ENCODE measurements around the gene WDFY3. TPM values are rescaled to one million over a fixed set of nuclear protein-coding genes. Genes with fewer than 3 reads are reported as not detected.

WDFY3 gene
- total and polyA plus RNA-seq, 9 of the 15 experiments (the other 6 are each of a cell fraction or from before 2014, with no cell fraction given): 0.58 to 13.5 (median 9.4) TPM

DNA sequence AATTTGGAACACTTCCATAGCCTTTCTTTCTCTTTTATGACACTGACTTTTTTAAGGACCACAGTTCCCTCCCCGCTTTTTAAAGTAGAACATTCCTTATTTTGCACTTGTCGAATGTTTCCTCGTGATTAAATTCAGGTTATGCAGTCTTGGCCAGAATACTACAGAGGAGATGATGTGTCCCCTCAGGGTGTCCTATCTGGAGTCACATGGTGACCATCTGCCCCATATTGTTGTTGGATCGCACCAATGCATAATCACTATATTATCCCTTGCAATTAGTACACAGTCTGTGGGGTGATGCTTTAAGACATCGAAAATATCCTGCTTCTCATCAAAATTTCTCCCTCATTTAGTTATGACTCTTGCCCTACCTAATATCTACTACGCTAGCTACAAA, 27.4 kb downstream of the WDFY3 start:
- BruUV-seq (replicated peaks): no TSS peak
- H3K9me3 ChIP-seq (replicated peaks; ENCODE audit: control insufficient read depth, insufficient read depth, low read depth, low read length): no peaks in the 10 kb centered on the region
- H4K20me1 ChIP-seq (replicated peaks; ENCODE audit: control insufficient read depth, insufficient read depth, low read length): no peaks in the 10 kb centered on the region
- DNase-seq (ENCODE audit: extremely low read depth in 1 of 4, low spot score in 3 of 4) (no peak), FAIRE-seq (no peak), ATAC-seq (no peak)
- no peak overlapping the region for H2AFZ ChIP-seq (ENCODE audit: low read depth, low read length)
- 28% methylated on average over 6 of the region's 6 CpGs for WGBS (ENCODE audit: insufficient coverage, low coverage, missing lambda C conversion rate)
- H3K27ac ChIP-seq (ENCODE audit: extremely low read depth, low read depth, low read length): no peak overlapping the region
- no peaks in the 10 kb centered on the region for H3K36me3 ChIP-seq (ENCODE audit: control insufficient read depth, insufficient read depth, low read length)
- H3K4me2 ChIP-seq (ENCODE audit: insufficient read depth, low read length): no peak overlapping the region
- no peak overlapping the region for H3K4me3 ChIP-seq
- CTCF ChIA-PET (ENCODE audit: low intra/inter-chr PET ratio): no interaction called here
- intact Hi-C loops (cut with micrococcal nuclease): no loop called here
- no peaks in the 10 kb centered on the region for H3K9me1 ChIP-seq (ENCODE audit: control insufficient read depth, insufficient read depth, low read length)
- H3K4me1 ChIP-seq (replicated peaks in 1 of 2; ENCODE audit: control insufficient read depth in 2 of 2, insufficient read depth in 2 of 2, low read length in 2 of 2): no peaks in the 10 kb centered on the region
- H3K27me3 ChIP-seq (ENCODE audit: control insufficient read depth in 2 of 2, insufficient read depth in 2 of 2, low read length in 2 of 2): no peaks in the 10 kb centered on the region
- in situ Hi-C loops (cut with MboI): no loop called here
- H3K79me2 ChIP-seq (ENCODE audit: control insufficient read depth, insufficient read depth, low read length): no peaks in the 10 kb centered on the region
- H3K9ac ChIP-seq (ENCODE audit: insufficient read depth in 1 of 2, low read depth in 2 of 2, low read length in 2 of 2): no peak overlapping the region
- POLR2A ChIA-PET: no interaction called here
- TF ChIP-seq CAMTA2 (CRISPR knock-in tag; conservative IDR thresholded peaks at IDR 0.05) (no peak), U2AF1 (optimal IDR thresholded peaks at IDR 0.05; ENCODE audit: low read depth, low read length) (no peak), NR0B1 (IDR thresholded peaks at IDR 0.05; ENCODE audit: partially characterized antibody) (no peak), SP1 (CRISPR knock-in tag; IDR thresholded peaks at IDR 0.05) (no peak), ZNF274 (IDR thresholded peaks at IDR 0.05; ENCODE audit: borderline replicate concordance, low read depth, low read length) (no peak), PPARD (CRISPR knock-in tag; IDR thresholded peaks at IDR 0.05) (no peak), SMARCA4 (IDR thresholded peaks at IDR 0.05) (no peak), ZSCAN29 (IDR thresholded peaks at IDR 0.05) (no peak), LEF1 (IDR thresholded peaks at IDR 0.05) (no peak), BRD9 (IDR thresholded peaks at IDR 0.05; ENCODE audit: low read depth, partially characterized antibody) (no peak), ZNF316 (IDR thresholded peaks at IDR 0.05) (no peak), RBFOX2 (IDR thresholded peaks at IDR 0.05; ENCODE audit: low read depth, low read length) (no peak)
- TF ChIP-seq, protein P1, sequence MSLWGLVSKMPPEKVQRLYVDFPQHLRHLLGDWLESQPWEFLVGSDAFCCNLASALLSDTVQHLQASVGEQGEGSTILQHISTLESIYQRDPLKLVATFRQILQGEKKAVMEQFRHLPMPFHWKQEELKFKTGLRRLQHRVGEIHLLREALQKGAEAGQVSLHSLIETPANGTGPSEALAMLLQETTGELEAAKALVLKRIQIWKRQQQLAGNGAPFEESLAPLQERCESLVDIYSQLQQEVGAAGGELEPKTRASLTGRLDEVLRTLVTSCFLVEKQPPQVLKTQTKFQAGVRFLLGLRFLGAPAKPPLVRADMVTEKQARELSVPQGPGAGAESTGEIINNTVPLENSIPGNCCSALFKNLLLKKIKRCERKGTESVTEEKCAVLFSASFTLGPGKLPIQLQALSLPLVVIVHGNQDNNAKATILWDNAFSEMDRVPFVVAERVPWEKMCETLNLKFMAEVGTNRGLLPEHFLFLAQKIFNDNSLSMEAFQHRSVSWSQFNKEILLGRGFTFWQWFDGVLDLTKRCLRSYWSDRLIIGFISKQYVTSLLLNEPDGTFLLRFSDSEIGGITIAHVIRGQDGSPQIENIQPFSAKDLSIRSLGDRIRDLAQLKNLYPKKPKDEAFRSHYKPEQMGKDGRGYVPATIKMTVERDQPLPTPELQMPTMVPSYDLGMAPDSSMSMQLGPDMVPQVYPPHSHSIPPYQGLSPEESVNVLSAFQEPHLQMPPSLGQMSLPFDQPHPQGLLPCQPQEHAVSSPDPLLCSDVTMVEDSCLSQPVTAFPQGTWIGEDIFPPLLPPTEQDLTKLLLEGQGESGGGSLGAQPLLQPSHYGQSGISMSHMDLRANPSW (CRISPR knock-in tag; IDR thresholded peaks at IDR 0.05): no peak
- TF ChIP-seq, protein P2, sequence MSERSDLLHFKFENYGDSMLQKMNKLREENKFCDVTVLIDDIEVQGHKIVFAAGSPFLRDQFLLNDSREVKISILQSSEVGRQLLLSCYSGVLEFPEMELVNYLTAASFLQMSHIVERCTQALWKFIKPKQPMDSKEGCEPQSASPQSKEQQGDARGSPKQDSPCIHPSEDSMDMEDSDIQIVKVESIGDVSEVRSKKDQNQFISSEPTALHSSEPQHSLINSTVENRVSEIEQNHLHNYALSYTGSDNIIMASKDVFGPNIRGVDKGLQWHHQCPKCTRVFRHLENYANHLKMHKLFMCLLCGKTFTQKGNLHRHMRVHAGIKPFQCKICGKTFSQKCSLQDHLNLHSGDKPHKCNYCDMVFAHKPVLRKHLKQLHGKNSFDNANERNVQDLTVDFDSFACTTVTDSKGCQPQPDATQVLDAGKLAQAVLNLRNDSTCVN (CRISPR knock-in tag; IDR thresholded peaks at IDR 0.05): no peak
- TF ChIP-seq, protein P3, sequence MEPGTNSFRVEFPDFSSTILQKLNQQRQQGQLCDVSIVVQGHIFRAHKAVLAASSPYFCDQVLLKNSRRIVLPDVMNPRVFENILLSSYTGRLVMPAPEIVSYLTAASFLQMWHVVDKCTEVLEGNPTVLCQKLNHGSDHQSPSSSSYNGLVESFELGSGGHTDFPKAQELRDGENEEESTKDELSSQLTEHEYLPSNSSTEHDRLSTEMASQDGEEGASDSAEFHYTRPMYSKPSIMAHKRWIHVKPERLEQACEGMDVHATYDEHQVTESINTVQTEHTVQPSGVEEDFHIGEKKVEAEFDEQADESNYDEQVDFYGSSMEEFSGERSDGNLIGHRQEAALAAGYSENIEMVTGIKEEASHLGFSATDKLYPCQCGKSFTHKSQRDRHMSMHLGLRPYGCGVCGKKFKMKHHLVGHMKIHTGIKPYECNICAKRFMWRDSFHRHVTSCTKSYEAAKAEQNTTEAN (CRISPR knock-in tag; IDR thresholded peaks at IDR 0.05): no peak
